Measurements from ENCODE around the gene TEKT5. TPM values are rescaled to one million over a fixed set of nuclear protein-coding genes. Genes with fewer than 3 reads are reported as not detected.

TEKT5 gene
- total RNA-seq, 1 experiment from 2014 or later = not detected

- no peaks in the 10 kb centered on the region for H3K9me3 ChIP-seq (ENCODE audit: control insufficient read depth, insufficient read depth, low read depth, low read length)
- DNase-seq (ENCODE audit: low read depth, low spot score) (no peak), ATAC-seq (no peak)
- H3K27me3 ChIP-seq (ENCODE audit: control insufficient read depth, insufficient read depth, low read length) = no peaks in the 10 kb centered on the region
- no TSS peak for BruUV-seq (replicated peaks)
- no peak overlapping the region for H3K4me3 ChIP-seq (ENCODE audit: low read depth in 2 of 2, low read length in 2 of 2)
- in situ Hi-C loops (cut with HindIII; ENCODE audit: low pct_unique_long_range_greater_than_20kb, low sequenced_read_pairs) = no loop called here
- peaks cover 4% of the 10 kb centered on the region; the same call in 1 of the 2 replicates for H3K4me1 ChIP-seq (ENCODE audit: control insufficient read depth, insufficient read depth, low read length)
- CTCF ChIA-PET = no interaction called here
- POLR2A ChIA-PET = no interaction called here
- no peak for TF ChIP-seq SIN3A (IDR thresholded peaks at IDR 0.05; ENCODE audit: borderline replicate concordance, insufficient read depth, low read depth, low read length)
- no peak for TF ChIP-seq CTCF (IDR thresholded peaks at IDR 0.05)
- no peak for TF ChIP-seq TCF7L2 (IDR thresholded peaks at IDR 0.05; ENCODE audit: low read depth, low read length)
- no peak for TF ChIP-seq POLR2AphosphoS5 (IDR thresholded peaks at IDR 0.05; ENCODE audit: low read depth, low read length)
- no peak for TF ChIP-seq REST (IDR thresholded peaks at IDR 0.05; ENCODE audit: insufficient read depth in 1 of 2, low read depth in 2 of 2, low read length in 1 of 2)
- intact Hi-C loops (cut with micrococcal nuclease; ENCODE audit: unreplicated experiment) = no loop called here
- H3K27ac ChIP-seq (ENCODE audit: low read length) = no peak overlapping the region
- H3K36me3 ChIP-seq (ENCODE audit: control insufficient read depth, insufficient read depth, low read length) = no peaks in the 10 kb centered on the region
Measured at GRCh38 chr16:10617662-10618420, 76.9 kb downstream of the TEKT5 start.

- in situ Hi-C loops (cut with HindIII; ENCODE audit: low pct_unique_long_range_greater_than_20kb, low sequenced_read_pairs) = no loop called here
- TF ChIP-seq SIN3A (IDR thresholded peaks at IDR 0.05; ENCODE audit: borderline replicate concordance, insufficient read depth, low read depth, low read length) (no peak), POLR2AphosphoS5 (IDR thresholded peaks at IDR 0.05; ENCODE audit: low read depth, low read length) (no peak), REST (IDR thresholded peaks at IDR 0.05; ENCODE audit: insufficient read depth in 1 of 2, low read depth in 2 of 2, low read length in 1 of 2) (no peak), CTCF (IDR thresholded peaks at IDR 0.05) (no peak), TCF7L2 (IDR thresholded peaks at IDR 0.05; ENCODE audit: low read depth, low read length) (no peak)
- no peak for ATAC-seq
- Histone ChIP-seq H3K9me3 (ENCODE audit: control insufficient read depth, insufficient read depth, low read depth, low read length) (no peaks in the 10 kb centered on the region), H3K4me1 (ENCODE audit: control insufficient read depth, insufficient read depth, low read length) (peaks cover 4% of the 10 kb centered on the region; the same call in 1 of the 2 replicates), H3K36me3 (ENCODE audit: control insufficient read depth, insufficient read depth, low read length) (no peaks in the 10 kb centered on the region), H3K4me3 (ENCODE audit: low read depth in 2 of 2, low read length in 2 of 2) (no peak overlapping the region), H3K27ac (ENCODE audit: low read length) (no peak overlapping the region), H3K27me3 (ENCODE audit: control insufficient read depth, insufficient read depth, low read length) (no peaks in the 10 kb centered on the region)
- POLR2A ChIA-PET = no interaction called here
- no peak for DNase-seq (ENCODE audit: low read depth, low spot score)
- no TSS peak for BruUV-seq (replicated peaks)
- intact Hi-C loops (cut with micrococcal nuclease; ENCODE audit: unreplicated experiment) = no loop called here
- CTCF ChIA-PET = interaction anchor here (0.6 kb wide), 2 partner anchors 50 to 56 kb away, joined by 6 read pairs; no protein-coding TSS in a partner anchor
Measured at GRCh38 chr16:10616756-10617640, 77.7 kb downstream of the TEKT5 start.
